Stomach smooth muscle (tissue), 2 donors: ENCODE data around the gene OPHN1.

Experiments
- H3K27ac ChIP-seq: one replicate; pipeline ENCODE4 v1.7.0; 2013; ENCODE audit warnings: mild to moderate bottlenecking, low read length, inconsistent platforms
- H3K27me3 ChIP-seq, 2 donors: one replicate each; pipeline ENCODE4 v1.7.0; 2013; ENCODE audit warnings: low read length in 2 of 2; ENCODE audit not compliant: insufficient read depth in 2 of 2, control insufficient read depth in 1 of 2
- H3K36me3 ChIP-seq, 2 donors: one replicate each; pipeline ENCODE4 v1.7.0; 2013; ENCODE audit warnings: low read length in 2 of 2; ENCODE audit not compliant: control insufficient read depth in 2 of 2, insufficient read depth in 2 of 2
- H3K4me1 ChIP-seq: one replicate; pipeline ENCODE4 v1.7.0; 2013; ENCODE audit warnings: low read length; ENCODE audit not compliant: control insufficient read depth, insufficient read depth
- H3K4me3 ChIP-seq, 2 donors: one replicate each; pipeline ENCODE4 v1.7.0; 2013; ENCODE audit warnings: low read length in 2 of 2
- H3K9ac ChIP-seq, 2 donors: one replicate each; pipeline ENCODE4 v1.7.0; 2013; ENCODE audit warnings: low read length in 2 of 2, mild to moderate bottlenecking in 1 of 2
- H3K9me3 ChIP-seq, 2 donors: one replicate each; pipeline ENCODE4 v1.7.0; 2013; ENCODE audit warnings: low read length in 2 of 2; ENCODE audit not compliant: control insufficient read depth in 2 of 2
- donor health status: healthy.
- donor health status: Pancreatic carcinoma.

OPHN1 gene

GRCh38 chrX:68132749-68133148, 300.5 kb downstream of the OPHN1 start:
- Histone ChIP-seq H3K36me3 (no peaks in the 10 kb centered on the region), H3K9ac (no peak overlapping the region), H3K4me1 (no peaks in the 10 kb centered on the region), H3K4me3 (no peak overlapping the region), H3K27ac (no peak overlapping the region), H3K27me3 (no peaks in the 10 kb centered on the region), H3K9me3 (no peaks in the 10 kb centered on the region)

GRCh38 chrX:68121835-68122234, 311.5 kb downstream of the OPHN1 start:
- no peaks in the 10 kb centered on the region for H3K4me1 ChIP-seq
- H3K9me3 ChIP-seq: peaks cover 0 to 3% of the 10 kb centered on the region in 2 donors
- no peak overlapping the region for H3K4me3 ChIP-seq
- no peak overlapping the region for H3K9ac ChIP-seq
- H3K27me3 ChIP-seq: peaks cover 0 to 3% of the 10 kb centered on the region in 2 donors
- H3K27ac ChIP-seq: no peak overlapping the region
- H3K36me3 ChIP-seq: no peaks in the 10 kb centered on the region

GRCh38 chrX:68121371-68121770, 311.9 kb downstream of the OPHN1 start:
- Histone ChIP-seq H3K9me3 (peaks cover 0 to 3% of the 10 kb centered on the region in 2 donors), H3K27me3 (peaks cover 0 to 3% of the 10 kb centered on the region in 2 donors), H3K4me3 (no peak overlapping the region), H3K27ac (no peak overlapping the region), H3K4me1 (no peaks in the 10 kb centered on the region), H3K9ac (no peak overlapping the region), H3K36me3 (no peaks in the 10 kb centered on the region)

- Histone ChIP-seq H3K9me3 (no peaks in the 10 kb centered on the region), H3K9ac (no peak overlapping the region), H3K4me3 (no peak overlapping the region), H3K36me3 (peaks cover 0 to 6% of the 10 kb centered on the region in 2 donors), H3K27me3 (peaks cover 0 to 2% of the 10 kb centered on the region in 2 donors), H3K4me1 (no peaks in the 10 kb centered on the region), H3K27ac (no peak overlapping the region)
These were observed 317.9 kb downstream of the OPHN1 start for GRCh38 chrX:68115371-68115770.

- Histone ChIP-seq H3K4me3 (no peak overlapping the region), H3K36me3 (peaks cover 0 to 6% of the 10 kb centered on the region in 2 donors), H3K27me3 (peaks cover 0 to 2% of the 10 kb centered on the region in 2 donors), H3K9ac (no peak overlapping the region), H3K9me3 (no peaks in the 10 kb centered on the region), H3K27ac (no peak overlapping the region), H3K4me1 (no peaks in the 10 kb centered on the region)
These were observed 318.6 kb downstream of the OPHN1 start for GRCh38 chrX:68114573-68115129.

- H3K27me3 ChIP-seq: peaks cover 0 to 2% of the 10 kb centered on the region in 2 donors
- H3K9me3 ChIP-seq: no peaks in the 10 kb centered on the region
- H3K9ac ChIP-seq: no peak overlapping the region
- no peak overlapping the region for H3K4me3 ChIP-seq
- H3K27ac ChIP-seq: no peak overlapping the region
- H3K4me1 ChIP-seq: no peaks in the 10 kb centered on the region
- peaks cover 0 to 6% of the 10 kb centered on the region in 2 donors for H3K36me3 ChIP-seq
These were observed 319.3 kb downstream of the OPHN1 start for GRCh38 chrX:68113837-68114572.

- H3K36me3 ChIP-seq: peaks cover 0 to 6% of the 10 kb centered on the region in 2 donors
- H3K27me3 ChIP-seq: peaks cover 0 to 2% of the 10 kb centered on the region in 2 donors
- H3K27ac ChIP-seq: no peak overlapping the region
- H3K4me1 ChIP-seq: no peaks in the 10 kb centered on the region
- H3K4me3 ChIP-seq: no peak overlapping the region
- no peak overlapping the region for H3K9ac ChIP-seq
- H3K9me3 ChIP-seq: no peaks in the 10 kb centered on the region
These were observed 321.0 kb downstream of the OPHN1 start for GRCh38 chrX:68112321-68112720.

GRCh38 chrX:68109162-68109561, 324.1 kb downstream of the OPHN1 start:
- H3K27ac ChIP-seq: no peak overlapping the region
- H3K36me3 ChIP-seq: peaks cover 0 to 6% of the 10 kb centered on the region in 2 donors
- peaks cover 0 to 2% of the 10 kb centered on the region in 2 donors for H3K27me3 ChIP-seq
- H3K9ac ChIP-seq: no peak overlapping the region
- no peaks in the 10 kb centered on the region for H3K9me3 ChIP-seq
- no peaks in the 10 kb centered on the region for H3K4me1 ChIP-seq
- H3K4me3 ChIP-seq: no peak overlapping the region

- Histone ChIP-seq H3K36me3 (no peaks in the 10 kb centered on the region), H3K27ac (no peak overlapping the region), H3K27me3 (peaks cover 0 to 3% of the 10 kb centered on the region in 2 donors), H3K4me3 (no peak overlapping the region), H3K9me3 (no peaks in the 10 kb centered on the region), H3K4me1 (no peaks in the 10 kb centered on the region), H3K9ac (no peak overlapping the region)
These were observed 334.9 kb downstream of the OPHN1 start for GRCh38 chrX:68098431-68098830.

- Histone ChIP-seq H3K9me3 (no peaks in the 10 kb centered on the region), H3K4me3 (no peak overlapping the region), H3K27ac (no peak overlapping the region), H3K36me3 (no peaks in the 10 kb centered on the region), H3K4me1 (peaks cover 3% of the 10 kb centered on the region), H3K9ac (no peak overlapping the region), H3K27me3 (no peaks in the 10 kb centered on the region)
These were observed 343.0 kb downstream of the OPHN1 start for GRCh38 chrX:68090266-68090665.

- no peak overlapping the region for H3K9ac ChIP-seq
- H3K36me3 ChIP-seq: no peaks in the 10 kb centered on the region
- no peak overlapping the region for H3K4me3 ChIP-seq
- no peak overlapping the region for H3K27ac ChIP-seq
- H3K9me3 ChIP-seq: no peaks in the 10 kb centered on the region
- H3K4me1 ChIP-seq: peaks cover 3% of the 10 kb centered on the region
- no peaks in the 10 kb centered on the region for H3K27me3 ChIP-seq
These were observed 345.8 kb downstream of the OPHN1 start for GRCh38 chrX:68087526-68087925.
